HG02981 (cell line): ENCODE results near the gene TRABD2A.

ENCODE experiments used
- ATAC-seq: cut with Tn5 transposase; IDR thresholded peaks from one replicate; pipeline ENCODE4 v1.9.1; 2021; ENCODE audit warnings: mild to moderate bottlenecking, moderate library complexity; ENCODE audit not compliant: unreplicated experiment

Gene TRABD2A

GRCh38 chr2:84905181-84906107 is 24.6 kb upstream of the TRABD2A start, which contains the start of gene TMSB10:
TMSB10 (plus strand) TSS chr2:84905656.
- ATAC-seq: peak; percentile 63

- ATAC-seq: no peak
Measured at GRCh38 chr2:84904717-84905174, 23.9 kb upstream of the TRABD2A start.

- no peak for ATAC-seq
Measured at GRCh38 chr2:84904151-84904550, 23.3 kb upstream of the TRABD2A start.

- no peak for ATAC-seq
Measured at GRCh38 chr2:84902526-84902925, 21.6 kb upstream of the TRABD2A start.

- no peak for ATAC-seq
Measured at GRCh38 chr2:84901593-84902120, 20.8 kb upstream of the TRABD2A start.

- ATAC-seq: no peak
Measured at GRCh38 chr2:84900971-84901370, 20.1 kb upstream of the TRABD2A start.

GRCh38 chr2:84899304-84900204 is 18.7 kb upstream of the TRABD2A start:
- no peak for ATAC-seq

GRCh38 chr2:84897773-84898172 is 16.9 kb upstream of the TRABD2A start:
- no peak for ATAC-seq

GRCh38 chr2:84896567-84896966 is 15.7 kb upstream of the TRABD2A start:
- ATAC-seq: no peak

GRCh38 chr2:84894758-84895520 is 14.1 kb upstream of the TRABD2A start:
- no peak for ATAC-seq

- no peak for ATAC-seq
Measured at GRCh38 chr2:84894131-84894586, 13.3 kb upstream of the TRABD2A start.

- ATAC-seq: no peak
Measured at GRCh38 chr2:84891355-84892010, 10.6 kb upstream of the TRABD2A start.

GRCh38 chr2:84889332-84889731 is 8.4 kb upstream of the TRABD2A start:
- no peak for ATAC-seq

- ATAC-seq: peak; percentile 99
Measured at GRCh38 chr2:84888401-84889276, 7.8 kb upstream of the TRABD2A start.

GRCh38 chr2:84886791-84887190 is 5.9 kb upstream of the TRABD2A start:
- ATAC-seq: no peak

GRCh38 chr2:84885111-84885510 is 4.2 kb upstream of the TRABD2A start:
- ATAC-seq: no peak

GRCh38 chr2:84884449-84884848 is 3.6 kb upstream of the TRABD2A start:
- ATAC-seq: no peak

GRCh38 chr2:84882775-84883550 is 2.1 kb upstream of the TRABD2A start:
- no peak for ATAC-seq
